GM03348 (cell line): ENCODE results near the gene EID2.

Source experiments
- DNase-seq: peaks from one replicate; pipeline ENCODE4 v3.0.0; 2012; ENCODE audit warnings: low spot score

The EID2 gene

GRCh38 chr19:39533791-39534190 lies 6.2 kb downstream of the EID2 start:
- DNase-seq, result no peak

GRCh38 chr19:39533003-39533512 lies 6.9 kb downstream of the EID2 start:
- no peak for DNase-seq

- peak; percentile 98 for DNase-seq
These were observed 7.5 kb downstream of the EID2 start, which contains the start of gene EID2B for GRCh38 chr19:39532233-39533002. Gene EID2B (minus strand): TSS chr19:39532852. CDS start chr19:39532802, 50 bp downstream.

GRCh38 chr19:39531834-39532232 lies 8.1 kb downstream of the EID2 start:
- DNase-seq, result no peak

- DNase-seq, result no peak
These were observed 14.8 kb downstream of the EID2 start for GRCh38 chr19:39525205-39525604.

- DNase-seq, result no peak
These were observed 15.5 kb downstream of the EID2 start for GRCh38 chr19:39524495-39524894.

GRCh38 chr19:39520541-39521484 lies 19.1 kb downstream of the EID2 start:
- no peak for DNase-seq

- no peak for DNase-seq
These were observed 21.0 kb downstream of the EID2 start for GRCh38 chr19:39518975-39519374.

GRCh38 chr19:39518458-39518857 lies 21.5 kb downstream of the EID2 start:
- no peak for DNase-seq

- DNase-seq, result no peak
These were observed 22.5 kb downstream of the EID2 start for GRCh38 chr19:39517432-39517831.

GRCh38 chr19:39516270-39516669 lies 23.7 kb downstream of the EID2 start:
- DNase-seq, result no peak

GRCh38 chr19:39515551-39516191 lies 24.3 kb downstream of the EID2 start:
- no peak for DNase-seq

GRCh38 chr19:39514840-39515550 lies 25.0 kb downstream of the EID2 start, which contains the start of gene SELENOV:
Gene SELENOV (plus strand): TSS chr19:39515139. CDS start chr19:39515213, 74 bp downstream.
- DNase-seq, result no peak

- DNase-seq, result no peak
These were observed 27.0 kb downstream of the EID2 start for GRCh38 chr19:39512988-39513387.

GRCh38 chr19:39509233-39509632 lies 30.7 kb downstream of the EID2 start:
- no peak for DNase-seq

GRCh38 chr19:39508629-39509028 lies 31.3 kb downstream of the EID2 start:
- DNase-seq, result no peak

GRCh38 chr19:39507715-39508364 lies 32.1 kb downstream of the EID2 start:
- DNase-seq, result no peak

GRCh38 chr19:39506944-39507714 lies 32.8 kb downstream of the EID2 start:
- DNase-seq, result peak; percentile 84

GRCh38 chr19:39506598-39506943 lies 33.4 kb downstream of the EID2 start:
- DNase-seq, result no peak
